Natural killer cell (primary cell): ENCODE data around the gene HYAL3. TPM values are rescaled to one million over a fixed set of nuclear protein-coding genes. Genes with fewer than 3 reads are reported as not detected.
A peak's percentile ranks its signal among the peaks of the same experiment; 100 is the strongest.

ENCODE experiments used
- ATAC-seq, 3 donors: fragments of 150-1000 bp in 2 of 3; fragments of 200-7000 bp in 1 of 3; cut with Tn5 transposase; 1 replicate in 1 of 3; 2 replicates in 2 of 3; pipeline ENCODE4 v1.10.0; 2021; ENCODE audit warnings: mild to moderate bottlenecking in 2 of 3, moderate library complexity in 2 of 3
- DNase-seq, 2 donors: peaks; one replicate each; pipeline versions ENCODE4 v3.0.0 to v3.0.0-alpha.2; 2013 to 2021; ENCODE audit warnings: mixed read lengths in 1 of 2
- H3K27ac ChIP-seq: one replicate; pipeline ENCODE4 v1.5.1; 2013; ENCODE audit warnings: mild to moderate bottlenecking, low read length
- H3K27me3 ChIP-seq: one replicate; pipeline ENCODE4 v1.6.1; 2013; ENCODE audit warnings: low read length; ENCODE audit not compliant: control insufficient read depth, insufficient read depth
- H3K36me3 ChIP-seq: one replicate; pipeline ENCODE4 v1.6.1; 2013; ENCODE audit warnings: low read length; ENCODE audit not compliant: control insufficient read depth, insufficient read depth
- H3K4me1 ChIP-seq: one replicate; pipeline ENCODE4 v1.6.1; 2013; ENCODE audit warnings: low read length; ENCODE audit not compliant: control insufficient read depth, insufficient read depth
- H3K4me3 ChIP-seq: one replicate; pipeline ENCODE4 v1.5.1; 2013; ENCODE audit warnings: low read length
- H3K9me3 ChIP-seq: one replicate; pipeline ENCODE4 v1.6.1; 2013; ENCODE audit warnings: low read length; ENCODE audit not compliant: control insufficient read depth, insufficient read depth
- H3K27ac Mint-ChIP-seq, 2 donors: one replicate each; pipeline ENCODE4 v1.8.0; 2022; ENCODE audit warnings: mild to moderate bottlenecking in 2 of 2, mixed read lengths in 2 of 2, moderate library complexity in 1 of 2
- H3K27me3 Mint-ChIP-seq, 2 donors: one replicate each; pipeline ENCODE4 v1.8.0; 2022; ENCODE audit warnings: low read depth in 2 of 2, mixed read lengths in 2 of 2
- H3K36me3 Mint-ChIP-seq: one replicate; pipeline ENCODE4 v1.8.0; 2022; ENCODE audit warnings: mixed read lengths
- H3K4me1 Mint-ChIP-seq, 2 donors: one replicate each; pipeline ENCODE4 v1.8.0; 2022; ENCODE audit warnings: mixed read lengths in 2 of 2
- H3K4me3 Mint-ChIP-seq: one replicate; pipeline ENCODE4 v1.8.0; 2022; ENCODE audit warnings: mild to moderate bottlenecking, moderate library complexity, mixed read lengths
- H3K9me3 Mint-ChIP-seq, 2 donors: one replicate each; pipeline ENCODE4 v1.8.0; 2022; ENCODE audit warnings: mixed read lengths in 2 of 2
- whole genome bisulfite sequencing: methylation state at CpG from one replicate; pipeline ENCODE4 v1.1.7; 2013; ENCODE audit warnings: missing lambda C conversion rate; ENCODE audit not compliant: insufficient coverage; 5-methylcytosine and 5-hydroxymethylcytosine counted together
- intact Hi-C: fragments of 100-400 bp; cut with micrococcal nuclease; formaldehyde crosslinking; loops from one replicate; pipeline ENCODE4 v1.14.2; 2022
- total RNA-seq, 4 donors: library from RNA; stranded (reverse); fragments of 120-200 nt in 1 of 4; gene quantifications; one replicate each; pipeline versions ENCODE4 v1.2.3 to v1.2.4, GENCODE V29; 2013 to 2022
- TF ChIP-seq, protein P1 (sequence below): fragments of 200-600 bp; IDR thresholded peaks from one replicate; pipeline ENCODE4 v1.8.0; 2022; ENCODE audit warnings: antibody characterized with exemption

The HYAL3 gene
- total RNA-seq, 3 donors from 2014 or later (not counting 1 experiment from before 2014, with no cell fraction given) = 0.93 to 2.0 (median 1.2) TPM

DNA sequence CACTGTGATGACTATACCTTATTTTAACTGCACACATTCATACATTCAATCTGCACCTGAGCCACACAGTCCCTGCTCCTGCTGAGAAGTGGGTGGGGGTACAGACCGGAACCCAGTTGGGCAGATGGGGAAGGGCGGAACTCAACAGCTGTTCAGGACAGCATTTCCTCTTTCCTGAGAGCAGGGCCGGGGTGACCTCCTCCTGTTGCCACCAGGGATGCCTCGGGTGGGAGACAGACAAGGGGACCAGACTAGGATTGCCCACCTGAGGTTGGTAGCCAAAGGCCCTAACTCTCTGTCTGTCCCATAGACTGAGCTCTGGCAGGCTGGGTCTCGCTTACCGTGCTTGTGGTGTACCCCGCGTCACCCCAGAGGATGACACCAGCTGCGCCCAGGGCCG lies 19.4 kb upstream of the HYAL3 start:
- Histone ChIP-seq H3K4me1 (peaks cover 67% of the 10 kb centered on the region), H3K27ac (peak overlapping the region; percentile 14), H3K4me3 (no peak overlapping the region), H3K27me3 (no peaks in the 10 kb centered on the region), H3K36me3 (no peaks in the 10 kb centered on the region), H3K9me3 (no peaks in the 10 kb centered on the region)
- no peak for ATAC-seq
- no peaks in the 10 kb centered on the region for H3K9me3 Mint-ChIP-seq
- intact Hi-C loops = no loop called here
- TF ChIP-seq, protein P1, sequence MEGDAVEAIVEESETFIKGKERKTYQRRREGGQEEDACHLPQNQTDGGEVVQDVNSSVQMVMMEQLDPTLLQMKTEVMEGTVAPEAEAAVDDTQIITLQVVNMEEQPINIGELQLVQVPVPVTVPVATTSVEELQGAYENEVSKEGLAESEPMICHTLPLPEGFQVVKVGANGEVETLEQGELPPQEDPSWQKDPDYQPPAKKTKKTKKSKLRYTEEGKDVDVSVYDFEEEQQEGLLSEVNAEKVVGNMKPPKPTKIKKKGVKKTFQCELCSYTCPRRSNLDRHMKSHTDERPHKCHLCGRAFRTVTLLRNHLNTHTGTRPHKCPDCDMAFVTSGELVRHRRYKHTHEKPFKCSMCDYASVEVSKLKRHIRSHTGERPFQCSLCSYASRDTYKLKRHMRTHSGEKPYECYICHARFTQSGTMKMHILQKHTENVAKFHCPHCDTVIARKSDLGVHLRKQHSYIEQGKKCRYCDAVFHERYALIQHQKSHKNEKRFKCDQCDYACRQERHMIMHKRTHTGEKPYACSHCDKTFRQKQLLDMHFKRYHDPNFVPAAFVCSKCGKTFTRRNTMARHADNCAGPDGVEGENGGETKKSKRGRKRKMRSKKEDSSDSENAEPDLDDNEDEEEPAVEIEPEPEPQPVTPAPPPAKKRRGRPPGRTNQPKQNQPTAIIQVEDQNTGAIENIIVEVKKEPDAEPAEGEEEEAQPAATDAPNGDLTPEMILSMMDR = no peak
- peak overlapping the region; percentile 38 to 76 for H3K27ac Mint-ChIP-seq
- H3K36me3 Mint-ChIP-seq = no peaks in the 10 kb centered on the region
- DNase-seq = no peak
- peaks cover 22 to 34% of the 10 kb centered on the region in 2 donors for H3K4me1 Mint-ChIP-seq
- WGBS = 59% methylated on average over 10 of the region's 10 CpGs
- peak overlapping the region; percentile 72 for H3K4me3 Mint-ChIP-seq
- no peaks in the 10 kb centered on the region for H3K27me3 Mint-ChIP-seq

DNA sequence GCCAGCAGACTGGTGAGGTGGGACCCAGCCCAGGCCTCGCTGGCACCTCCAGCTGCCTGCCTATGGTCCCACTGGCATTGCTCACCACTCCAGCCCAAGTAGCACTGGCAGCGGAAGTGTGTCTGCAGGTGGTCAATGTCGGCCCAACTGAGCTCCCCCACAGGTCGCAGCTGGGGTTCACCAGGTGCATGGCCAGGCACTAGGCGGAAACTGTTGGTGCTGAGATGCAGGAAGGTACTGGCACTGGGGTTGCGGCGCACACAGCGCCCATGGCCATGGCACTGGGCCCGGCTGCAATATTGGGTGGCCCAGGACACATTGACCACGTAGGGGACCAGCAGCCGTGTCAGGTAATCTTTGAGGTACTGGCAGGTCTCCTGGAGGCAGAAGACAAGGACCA lies 19.0 kb upstream of the HYAL3 start:
- Mint-ChIP-seq H3K27me3 (no peaks in the 10 kb centered on the region), H3K27ac (peak overlapping the region; percentile 38 to 76), H3K36me3 (no peaks in the 10 kb centered on the region), H3K4me3 (peak overlapping the region; percentile 72), H3K4me1 (peaks cover 22 to 32% of the 10 kb centered on the region in 2 donors), H3K9me3 (no peaks in the 10 kb centered on the region)
- H3K4me1 ChIP-seq = peaks cover 67% of the 10 kb centered on the region
- H3K27ac ChIP-seq = no peak overlapping the region
- H3K36me3 ChIP-seq = no peaks in the 10 kb centered on the region
- no peak for ATAC-seq
- no peaks in the 10 kb centered on the region for H3K27me3 ChIP-seq
- no peaks in the 10 kb centered on the region for H3K9me3 ChIP-seq
- no peak overlapping the region for H3K4me3 ChIP-seq
- 86% methylated on average over 11 of the region's 11 CpGs for WGBS
- no peak for DNase-seq
- TF ChIP-seq, protein P1 = no peak
- intact Hi-C loops = no loop called here

DNA sequence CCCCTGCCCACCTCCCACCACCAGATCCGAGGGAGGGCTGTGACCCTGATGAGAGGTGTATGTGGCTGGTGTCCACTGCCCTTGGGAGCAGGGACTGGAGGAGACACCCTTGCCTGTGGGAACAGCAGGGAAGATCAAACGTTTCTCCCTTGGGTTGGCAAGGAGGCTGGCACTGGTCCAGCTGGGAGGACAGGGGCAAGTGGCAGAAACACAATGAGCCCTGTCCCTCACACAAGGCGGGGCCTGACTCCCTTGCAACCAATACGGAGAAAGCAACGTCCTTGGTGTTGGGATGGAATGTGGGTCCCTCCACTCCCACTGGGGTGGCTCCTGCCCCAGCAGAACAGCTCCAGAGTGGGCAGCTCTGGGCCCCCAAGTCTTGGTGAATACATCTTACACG lies 18.1 kb upstream of the HYAL3 start:
- 89% methylated on average over 5 of the region's 6 CpGs for WGBS

More for the DNA sequence above, 18.1 kb upstream of the HYAL3 start:
- Mint-ChIP-seq H3K27ac (peak overlapping the region in 1 of 2 donors; percentile 87), H3K27me3 (no peaks in the 10 kb centered on the region), H3K9me3 (no peaks in the 10 kb centered on the region), H3K36me3 (no peaks in the 10 kb centered on the region), H3K4me1 (peaks cover 22 to 32% of the 10 kb centered on the region in 2 donors), H3K4me3 (no peak overlapping the region)
- no peaks in the 10 kb centered on the region for H3K27me3 ChIP-seq
- intact Hi-C loops = no loop called here
- peak overlapping the region; percentile 39 for H3K27ac ChIP-seq
- H3K4me1 ChIP-seq = peaks cover 61% of the 10 kb centered on the region
- TF ChIP-seq, protein P1 = no peak
- H3K4me3 ChIP-seq = no peak overlapping the region
- ATAC-seq (no peak), DNase-seq (no peak)
- H3K9me3 ChIP-seq = no peaks in the 10 kb centered on the region
- H3K36me3 ChIP-seq = no peaks in the 10 kb centered on the region
